ENCODE results near the gene CLCN6.

CLCN6 gene

DNA sequence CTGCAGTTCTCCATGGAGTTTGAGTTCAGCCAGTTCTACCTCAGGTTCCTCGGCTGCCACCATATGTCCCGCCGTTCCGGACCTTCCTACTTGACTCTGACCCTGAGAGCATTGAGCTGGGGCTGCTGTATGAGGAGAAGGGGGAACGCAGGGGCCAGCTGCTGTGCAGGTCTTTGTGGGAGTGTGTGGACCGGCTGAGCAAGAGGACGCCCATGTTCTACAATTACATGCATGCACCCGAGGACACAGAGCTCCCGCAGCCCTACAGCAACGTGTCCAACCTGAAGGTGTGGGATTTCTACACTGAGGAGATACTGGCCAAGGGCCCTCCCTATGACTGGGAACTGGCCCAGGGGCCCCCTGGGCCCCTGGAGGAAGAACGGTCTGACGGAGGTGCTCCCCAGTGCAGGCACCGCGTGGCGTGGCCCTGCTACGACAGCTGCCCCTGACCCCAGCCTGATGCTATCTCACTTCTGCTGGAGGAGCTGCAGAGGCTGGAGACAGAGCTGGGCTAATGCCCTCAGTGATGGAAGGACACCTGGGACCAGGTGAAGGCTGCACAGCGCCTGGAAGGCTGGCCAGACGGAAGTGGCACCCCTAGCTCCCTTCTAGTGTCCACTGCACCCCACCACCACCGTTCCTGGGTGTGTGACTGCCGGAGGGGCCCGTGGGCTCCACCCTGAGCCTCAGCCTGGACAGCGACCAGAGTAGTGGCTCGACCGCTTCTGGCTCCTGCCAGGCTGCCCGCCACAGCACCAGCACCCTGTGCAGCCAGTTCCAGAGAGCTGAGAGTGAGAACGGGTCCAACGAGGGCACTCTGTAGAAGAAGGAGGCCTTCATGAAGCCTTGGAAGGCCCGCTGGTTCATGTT lies 73.6 kb downstream of the CLCN6 start:
- H3K27me3 ChIP-seq (ENCODE audit: control insufficient read depth, insufficient read depth, low read length, poor library complexity, severe bottlenecking), result no peaks in the 10 kb centered on the region
- H3K36me3 ChIP-seq (ENCODE audit: control insufficient read depth, insufficient read depth, low read length), result no peaks in the 10 kb centered on the region
- no peaks in the 10 kb centered on the region for H3K4me1 ChIP-seq (ENCODE audit: control insufficient read depth, insufficient read depth, low read length)
- WGBS, 2 experiments, result 92 to 94% methylated on average over 28 of the region's 28 CpGs
- H3K27ac ChIP-seq (ENCODE audit: insufficient read depth, low read depth, low read length, poor library complexity, severe bottlenecking), result no peak overlapping the region
- H3K9me3 ChIP-seq (ENCODE audit: control insufficient read depth, low read length), result no peaks in the 10 kb centered on the region
- no peak overlapping the region for H3K4me3 ChIP-seq (ENCODE audit: insufficient read depth, low read depth, low read length)

- 80 to 81% methylated on average over 12 of the region's 12 CpGs for WGBS, 2 experiments
- Histone ChIP-seq H3K4me1 (ENCODE audit: control insufficient read depth, insufficient read depth, low read length) (no peaks in the 10 kb centered on the region), H3K27me3 (ENCODE audit: control insufficient read depth, insufficient read depth, low read length, poor library complexity, severe bottlenecking) (no peaks in the 10 kb centered on the region), H3K27ac (ENCODE audit: insufficient read depth, low read depth, low read length, poor library complexity, severe bottlenecking) (no peak overlapping the region), H3K9me3 (ENCODE audit: control insufficient read depth, low read length) (no peaks in the 10 kb centered on the region), H3K36me3 (ENCODE audit: control insufficient read depth, insufficient read depth, low read length) (no peaks in the 10 kb centered on the region), H3K4me3 (ENCODE audit: insufficient read depth, low read depth, low read length) (no peak overlapping the region)
Measured at GRCh38 chr1:11880181-11880575, 74.2 kb downstream of the CLCN6 start.

GRCh38 chr1:11880911-11881748 lies 75.1 kb downstream of the CLCN6 start:
- H3K27me3 ChIP-seq (ENCODE audit: control insufficient read depth, insufficient read depth, low read length, poor library complexity, severe bottlenecking), result no peaks in the 10 kb centered on the region
- no peaks in the 10 kb centered on the region for H3K9me3 ChIP-seq (ENCODE audit: control insufficient read depth, low read length)
- no peaks in the 10 kb centered on the region for H3K4me1 ChIP-seq (ENCODE audit: control insufficient read depth, insufficient read depth, low read length)
- H3K36me3 ChIP-seq (ENCODE audit: control insufficient read depth, insufficient read depth, low read length), result no peaks in the 10 kb centered on the region
- 82 to 86% methylated on average over 10 of the region's 10 CpGs for WGBS, 2 experiments
- no peak overlapping the region for H3K27ac ChIP-seq (ENCODE audit: insufficient read depth, low read depth, low read length, poor library complexity, severe bottlenecking)
- H3K4me3 ChIP-seq (ENCODE audit: insufficient read depth, low read depth, low read length), result no peak overlapping the region

DNA sequence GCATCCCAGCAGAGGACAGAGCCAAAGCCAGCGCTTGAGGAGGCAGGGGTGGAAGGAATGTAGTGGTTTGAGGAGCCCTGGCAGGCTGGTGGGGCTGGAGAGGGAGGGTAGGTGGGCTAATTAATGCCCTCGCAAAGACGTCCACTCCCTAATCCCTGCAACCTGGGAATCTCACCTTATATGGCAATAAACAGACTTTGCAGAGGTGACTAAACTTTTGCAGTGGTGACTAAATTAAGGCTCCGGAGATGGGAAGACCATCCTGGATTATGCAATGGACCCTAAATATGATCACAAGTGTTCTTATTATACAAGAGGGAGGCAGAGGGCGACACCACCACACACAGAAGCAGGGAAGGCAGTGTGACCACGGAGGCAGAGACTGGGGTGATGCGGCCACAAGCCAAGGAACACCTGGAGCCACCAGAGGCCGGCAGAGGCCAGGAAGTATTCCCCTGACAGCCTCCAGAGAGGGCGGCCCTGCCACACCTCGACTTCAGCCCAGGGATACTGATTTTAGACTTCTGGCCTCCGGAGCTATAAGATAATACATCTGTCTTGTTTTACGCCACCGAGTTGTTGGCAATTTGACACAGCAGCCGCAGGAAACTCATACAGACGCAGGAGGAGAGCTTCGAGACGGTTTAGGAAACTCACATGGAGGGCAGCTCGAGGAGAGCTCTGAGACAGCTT lies 75.9 kb downstream of the CLCN6 start:
- Histone ChIP-seq H3K4me3 (ENCODE audit: insufficient read depth, low read depth, low read length) (no peak overlapping the region), H3K9me3 (ENCODE audit: control insufficient read depth, low read length) (no peaks in the 10 kb centered on the region), H3K4me1 (ENCODE audit: control insufficient read depth, insufficient read depth, low read length) (no peaks in the 10 kb centered on the region), H3K27ac (ENCODE audit: insufficient read depth, low read depth, low read length, poor library complexity, severe bottlenecking) (no peak overlapping the region), H3K36me3 (ENCODE audit: control insufficient read depth, insufficient read depth, low read length) (no peaks in the 10 kb centered on the region), H3K27me3 (ENCODE audit: control insufficient read depth, insufficient read depth, low read length, poor library complexity, severe bottlenecking) (no peaks in the 10 kb centered on the region)
- WGBS, 2 experiments, result 87% methylated on average over 18 of the region's 18 CpGs

DNA sequence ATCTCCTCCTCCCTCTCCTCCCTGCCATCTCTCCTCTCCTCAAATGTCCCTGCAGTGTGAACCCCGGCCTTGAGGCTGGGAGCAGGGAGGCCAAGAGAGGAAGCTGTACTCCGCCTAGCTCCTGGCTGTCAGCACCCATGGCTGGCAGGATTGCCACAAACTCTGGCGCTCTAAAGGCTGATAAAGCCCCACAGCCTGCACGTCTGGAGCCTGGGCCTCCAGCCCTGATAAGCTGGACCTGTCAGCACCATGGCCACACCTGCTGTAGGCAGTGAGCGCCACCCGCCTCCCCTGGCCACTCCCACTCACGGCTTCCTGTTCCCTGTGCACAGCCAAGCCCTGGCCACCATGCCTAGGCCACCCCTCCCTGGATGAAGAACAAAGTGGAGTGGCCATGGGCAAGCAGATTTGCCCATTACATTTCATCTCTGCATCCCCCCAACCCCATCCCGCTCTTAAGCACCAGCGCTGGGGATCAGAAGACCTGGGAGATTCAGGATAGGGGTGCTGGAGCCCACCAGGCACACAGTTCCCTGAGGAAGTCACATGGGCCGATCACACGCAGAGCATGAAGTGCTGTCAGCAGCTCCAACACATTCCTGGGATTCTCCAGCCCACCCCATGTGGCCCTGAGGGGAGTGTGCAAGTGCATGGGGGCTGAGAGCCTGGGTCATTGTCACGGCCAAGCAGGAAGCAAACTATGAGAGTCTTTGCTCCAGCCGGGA lies 77.0 kb downstream of the CLCN6 start:
- WGBS, 2 experiments, result 67 to 71% methylated on average over 13 of the region's 13 CpGs
- Histone ChIP-seq H3K9me3 (ENCODE audit: control insufficient read depth, low read length) (no peaks in the 10 kb centered on the region), H3K27me3 (ENCODE audit: control insufficient read depth, insufficient read depth, low read length, poor library complexity, severe bottlenecking) (no peaks in the 10 kb centered on the region), H3K27ac (ENCODE audit: insufficient read depth, low read depth, low read length, poor library complexity, severe bottlenecking) (no peak overlapping the region), H3K4me3 (ENCODE audit: insufficient read depth, low read depth, low read length) (no peak overlapping the region), H3K36me3 (ENCODE audit: control insufficient read depth, insufficient read depth, low read length) (no peaks in the 10 kb centered on the region), H3K4me1 (ENCODE audit: control insufficient read depth, insufficient read depth, low read length) (no peaks in the 10 kb centered on the region)

DNA sequence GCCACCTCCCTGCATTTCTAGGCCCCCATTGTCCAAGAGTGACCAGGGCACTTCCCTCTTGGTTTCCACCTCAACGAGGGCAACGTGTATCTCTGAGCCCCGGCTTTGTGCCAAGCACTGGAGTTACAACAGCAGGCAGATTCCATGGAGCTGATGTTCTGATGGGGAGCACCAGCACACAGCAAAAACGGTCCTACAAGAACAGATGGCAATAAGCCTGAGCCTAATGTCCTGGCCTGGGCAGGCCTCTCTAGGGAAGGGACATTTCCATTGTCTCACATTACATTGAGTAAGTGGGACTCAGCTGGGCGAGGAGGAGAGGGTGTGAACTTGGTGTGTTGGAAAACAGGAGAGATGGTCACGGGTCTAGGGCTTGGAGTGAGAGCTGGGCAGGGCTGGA lies 79.9 kb downstream of the CLCN6 start:
- H3K27ac ChIP-seq (ENCODE audit: insufficient read depth, low read depth, low read length, poor library complexity, severe bottlenecking), result no peak overlapping the region

GRCh38 chr1:11886986-11887665 lies 81.1 kb downstream of the CLCN6 start:
- Histone ChIP-seq H3K27me3 (ENCODE audit: control insufficient read depth, insufficient read depth, low read length, poor library complexity, severe bottlenecking) (no peaks in the 10 kb centered on the region), H3K4me1 (ENCODE audit: control insufficient read depth, insufficient read depth, low read length) (no peaks in the 10 kb centered on the region), H3K4me3 (ENCODE audit: insufficient read depth, low read depth, low read length) (no peak overlapping the region), H3K36me3 (ENCODE audit: control insufficient read depth, insufficient read depth, low read length) (no peaks in the 10 kb centered on the region), H3K9me3 (ENCODE audit: control insufficient read depth, low read length) (no peaks in the 10 kb centered on the region), H3K27ac (ENCODE audit: insufficient read depth, low read depth, low read length, poor library complexity, severe bottlenecking) (no peak overlapping the region)
- 94% methylated on average over 19 of the region's 19 CpGs for WGBS, 2 experiments

More for the DNA sequence above, 79.9 kb downstream of the CLCN6 start:
- Histone ChIP-seq H3K4me1 (ENCODE audit: control insufficient read depth, insufficient read depth, low read length) (no peaks in the 10 kb centered on the region), H3K9me3 (ENCODE audit: control insufficient read depth, low read length) (no peaks in the 10 kb centered on the region), H3K27me3 (ENCODE audit: control insufficient read depth, insufficient read depth, low read length, poor library complexity, severe bottlenecking) (no peaks in the 10 kb centered on the region), H3K36me3 (ENCODE audit: control insufficient read depth, insufficient read depth, low read length) (no peaks in the 10 kb centered on the region), H3K4me3 (ENCODE audit: insufficient read depth, low read depth, low read length) (no peak overlapping the region)
- 91 to 92% methylated on average over 6 of the region's 6 CpGs for WGBS, 2 experiments

DNA sequence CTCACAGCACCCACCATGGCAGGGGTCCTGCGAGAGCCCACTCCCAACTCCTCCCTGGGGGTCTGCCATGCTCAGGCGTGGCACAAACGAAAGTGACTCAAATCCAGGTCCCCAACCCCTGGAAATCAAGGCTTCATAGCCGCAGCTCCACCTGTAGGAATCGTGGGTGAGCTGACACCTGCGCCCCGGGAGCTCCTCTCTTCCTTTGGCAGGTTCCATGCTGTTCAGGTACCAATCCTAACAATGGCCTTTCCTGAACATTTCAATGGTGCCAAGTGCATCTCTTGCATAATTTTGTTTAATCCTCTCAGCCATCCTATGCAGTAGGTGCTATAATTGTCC lies 81.6 kb downstream of the CLCN6 start:
- no peaks in the 10 kb centered on the region for H3K27me3 ChIP-seq (ENCODE audit: control insufficient read depth, insufficient read depth, low read length, poor library complexity, severe bottlenecking)
- H3K36me3 ChIP-seq (ENCODE audit: control insufficient read depth, insufficient read depth, low read length), result no peaks in the 10 kb centered on the region
- no peak overlapping the region for H3K4me3 ChIP-seq (ENCODE audit: insufficient read depth, low read depth, low read length)
- no peaks in the 10 kb centered on the region for H3K4me1 ChIP-seq (ENCODE audit: control insufficient read depth, insufficient read depth, low read length)
- no peak overlapping the region for H3K27ac ChIP-seq (ENCODE audit: insufficient read depth, low read depth, low read length, poor library complexity, severe bottlenecking)
- H3K9me3 ChIP-seq (ENCODE audit: control insufficient read depth, low read length), result no peaks in the 10 kb centered on the region
- WGBS, 2 experiments, result 83 to 89% methylated on average over 7 of the region's 7 CpGs

- Histone ChIP-seq H3K36me3 (ENCODE audit: control insufficient read depth, insufficient read depth, low read length) (no peaks in the 10 kb centered on the region), H3K27me3 (ENCODE audit: control insufficient read depth, insufficient read depth, low read length, poor library complexity, severe bottlenecking) (no peaks in the 10 kb centered on the region), H3K27ac (ENCODE audit: insufficient read depth, low read depth, low read length, poor library complexity, severe bottlenecking) (no peak overlapping the region), H3K4me1 (ENCODE audit: control insufficient read depth, insufficient read depth, low read length) (no peaks in the 10 kb centered on the region), H3K9me3 (ENCODE audit: control insufficient read depth, low read length) (no peaks in the 10 kb centered on the region), H3K4me3 (ENCODE audit: insufficient read depth, low read depth, low read length) (no peak overlapping the region)
- WGBS, 2 experiments, result 88 to 91% methylated on average over 15 of the region's 15 CpGs
Measured at GRCh38 chr1:11888206-11888876, 82.3 kb downstream of the CLCN6 start.

All from ectodermal cell (in vitro differentiated cells).